GM12891 (cell line): ENCODE measurements around the gene GLE1.
"Not testable (repeated sequence)": the region's sequence is repeated elsewhere in the genome, so short reads cannot be mapped to it uniquely, and the experiment has no call there.

Experiments used
- DNase-seq: peaks from one replicate; pipeline ENCODE4 v3.0.0; 2011; ENCODE audit warnings: low spot score; ENCODE audit not compliant: insufficient read length
- FAIRE-seq: peaks from 2 replicates; lab custom pipeline; 2011; peaks lifted over from hg19 to GRCh38; lab: Jason Lieb, UNC
- PAX5 ChIP-seq: IDR thresholded peaks from 2 replicates; pipeline ENCODE4 v1.6.1; 2011; ENCODE audit warnings: low read length, moderate library complexity, mild to moderate bottlenecking; ENCODE audit not compliant: insufficient read depth, severe bottlenecking
- POLR2A ChIP-seq: IDR thresholded peaks from 2 replicates; pipeline ENCODE4 v1.6.1; 2011; ENCODE audit warnings: low read depth, low read length, control low read depth
- POLR2AphosphoS5 ChIP-seq: IDR thresholded peaks from 2 replicates; pipeline ENCODE4 v1.6.1; 2011; ENCODE audit warnings: low read depth, low read length, control low read depth
- POU2F2 ChIP-seq: IDR thresholded peaks from 2 replicates; pipeline ENCODE4 v1.6.1; 2011; ENCODE audit warnings: low read depth, mild to moderate bottlenecking, control low read depth, low read length, moderate library complexity
- SPI1 ChIP-seq: IDR thresholded peaks from 2 replicates; pipeline ENCODE4 v1.6.1; 2011; ENCODE audit warnings: low read depth, low read length, control low read depth
- TAF1 ChIP-seq: IDR thresholded peaks from 2 replicates; pipeline ENCODE4 v1.6.1; 2011; ENCODE audit warnings: low read depth, low read length, control low read depth

Gene GLE1

GRCh38 chr9:128495804-128496417 lies 8.6 kb upstream of the GLE1 start:
- DNase-seq (no peak), FAIRE-seq (no peak)
- TF ChIP-seq POLR2A: no peak
- no peak for TF ChIP-seq POLR2AphosphoS5
- TF ChIP-seq SPI1: no peak
- no peak for TF ChIP-seq TAF1
- TF ChIP-seq POU2F2: no peak
- no peak for TF ChIP-seq PAX5

GRCh38 chr9:128497824-128498610 lies 6.5 kb upstream of the GLE1 start:
- FAIRE-seq (no peak), DNase-seq (no peak)
- TF ChIP-seq POU2F2 (no peak), TAF1 (no peak), SPI1 (no peak), PAX5 (no peak), POLR2AphosphoS5 (no peak), POLR2A (no peak)

- FAIRE-seq: no peak
- no peak for TF ChIP-seq TAF1
- no peak for TF ChIP-seq POU2F2
- no peak for TF ChIP-seq PAX5
- TF ChIP-seq SPI1: no peak
- no peak for TF ChIP-seq POLR2AphosphoS5
- no peak for TF ChIP-seq POLR2A
- DNase-seq: no peak
Observed at GRCh38 chr9:128498911-128499310, 5.6 kb upstream of the GLE1 start.

- TF ChIP-seq SPI1 (no peak), POLR2AphosphoS5 (no peak), POU2F2 (no peak)
- DNase-seq: no peak
- FAIRE-seq: no peak
Observed at GRCh38 chr9:128499920-128500319, 4.6 kb upstream of the GLE1 start.

GRCh38 chr9:128503415-128503825 lies 1.1 kb upstream of the GLE1 start:
- not testable (repeated sequence) for FAIRE-seq, DNase-seq

GRCh38 chr9:128503870-128504269 lies 649 bp upstream of the GLE1 start:
- no peak for DNase-seq
- no peak for TF ChIP-seq TAF1
- no peak for TF ChIP-seq SPI1
- TF ChIP-seq POLR2A: no peak
- no peak for FAIRE-seq

- TF ChIP-seq SPI1 (no peak), PAX5 (no peak), TAF1 (no peak), POLR2AphosphoS5 (no peak), POU2F2 (no peak), POLR2A (no peak)
- no peak for FAIRE-seq
- DNase-seq: no peak
Observed at GRCh38 chr9:128505414-128505765, 871 bp downstream of the GLE1 start.

- not testable (repeated sequence) for FAIRE-seq, DNase-seq
Observed at GRCh38 chr9:128505906-128506305, 1.4 kb downstream of the GLE1 start.

- no peak for FAIRE-seq
- TF ChIP-seq POLR2AphosphoS5 (no peak), POLR2A (no peak), POU2F2 (no peak), SPI1 (no peak), PAX5 (no peak), TAF1 (no peak)
- DNase-seq: no peak
Observed at GRCh38 chr9:128512820-128513219, 8.3 kb downstream of the GLE1 start.

- TF ChIP-seq SPI1: no peak
- FAIRE-seq (peak; percentile 55), DNase-seq (no peak)
Observed at GRCh38 chr9:128521956-128522355, 17.4 kb downstream of the GLE1 start.

GRCh38 chr9:128523199-128523925 lies 18.8 kb downstream of the GLE1 start:
- DNase-seq: no peak
- no peak for FAIRE-seq

More at GRCh38 chr9:128523199-128523925, 18.8 kb downstream of the GLE1 start:
- TF ChIP-seq POLR2A: no peak
- no peak for TF ChIP-seq SPI1
